Colonic mucosa (tissue), 4 donors: ENCODE data around the gene AEBP1. TPM values are rescaled to one million over a fixed set of nuclear protein-coding genes. Genes with fewer than 3 reads are reported as not detected.
A peak's percentile ranks its signal among the peaks of the same experiment; 100 is the strongest.
"Not testable (repeated sequence)": the region's sequence is repeated elsewhere in the genome, so short reads cannot be mapped to it uniquely, and the experiment has no call there.

Experiments
- DNase-seq: peaks from one replicate; pipeline ENCODE4 v3.0.0-alpha.2; 2020
- H3K27ac ChIP-seq: fragments of 200-600 bp; one replicate; pipeline ENCODE4 v1.8.0; 2021
- H3K27me3 ChIP-seq: fragments of 200-600 bp; one replicate; pipeline ENCODE4 v1.8.0; 2021
- H3K36me3 ChIP-seq: fragments of 200-600 bp; one replicate; pipeline ENCODE4 v1.8.0; 2021
- H3K4me1 ChIP-seq: fragments of 200-600 bp; one replicate; pipeline ENCODE4 v1.8.0; 2021; ENCODE audit warnings: mild to moderate bottlenecking
- H3K4me3 ChIP-seq: fragments of 200-600 bp; one replicate; pipeline ENCODE4 v1.8.0; 2021
- H3K9ac ChIP-seq, 2 donors: one replicate each; pipeline ENCODE4 v1.7.0; 2013; ENCODE audit warnings: control low read depth in 2 of 2, low read depth in 2 of 2, low read length in 2 of 2
- H3K9me3 ChIP-seq: fragments of 200-600 bp; one replicate; pipeline ENCODE4 v1.8.0; 2021
- intact Hi-C: fragments of 100-400 bp; cut with DNase I; formaldehyde crosslinking; loops from one replicate; pipeline ENCODE4 v1.14.1; 2022
- total RNA-seq, 2 donors: library from RNA; stranded (reverse); fragmentation: NEBNext Ultra II Directional in 1 of 2; extraction: Animal tissue kit (Norgen Biotek cat#: 25700) in 1 of 2; gene quantifications; one replicate each; pipeline ENCODE4 v1.2.1, GENCODE V29; 2021
- TF ChIP-seq, protein P1 (sequence below): fragments of 200-600 bp; IDR thresholded peaks from one replicate; pipeline ENCODE4 v1.8.0; 2022; ENCODE audit warnings: antibody characterized with exemption, mild to moderate bottlenecking
- donor health status: healthy.
- donor health status: DM: no; HTN: no; CAD: no.
- donor health status: DM: no; HTN: no; CAD: no.

AEBP1 gene
- total RNA-seq, 2 donors from 2014 or later, result 21.4 to 30.4 TPM

- Histone ChIP-seq H3K4me3 (peak overlapping the region; percentile 62), H3K4me1 (peaks cover 7% of the 10 kb centered on the region), H3K36me3 (no peaks in the 10 kb centered on the region), H3K9me3 (no peaks in the 10 kb centered on the region), H3K9ac (peak overlapping the region in 1 of 2 donors; percentile 74), H3K27ac (peak overlapping the region; percentile 52), H3K27me3 (no peaks in the 10 kb centered on the region)
- intact Hi-C loops, result loop anchor here (5.0 kb wide), 1 partner anchor 40 kb away; the partner anchor contains the start of gene POLM
- TF ChIP-seq, protein P1, sequence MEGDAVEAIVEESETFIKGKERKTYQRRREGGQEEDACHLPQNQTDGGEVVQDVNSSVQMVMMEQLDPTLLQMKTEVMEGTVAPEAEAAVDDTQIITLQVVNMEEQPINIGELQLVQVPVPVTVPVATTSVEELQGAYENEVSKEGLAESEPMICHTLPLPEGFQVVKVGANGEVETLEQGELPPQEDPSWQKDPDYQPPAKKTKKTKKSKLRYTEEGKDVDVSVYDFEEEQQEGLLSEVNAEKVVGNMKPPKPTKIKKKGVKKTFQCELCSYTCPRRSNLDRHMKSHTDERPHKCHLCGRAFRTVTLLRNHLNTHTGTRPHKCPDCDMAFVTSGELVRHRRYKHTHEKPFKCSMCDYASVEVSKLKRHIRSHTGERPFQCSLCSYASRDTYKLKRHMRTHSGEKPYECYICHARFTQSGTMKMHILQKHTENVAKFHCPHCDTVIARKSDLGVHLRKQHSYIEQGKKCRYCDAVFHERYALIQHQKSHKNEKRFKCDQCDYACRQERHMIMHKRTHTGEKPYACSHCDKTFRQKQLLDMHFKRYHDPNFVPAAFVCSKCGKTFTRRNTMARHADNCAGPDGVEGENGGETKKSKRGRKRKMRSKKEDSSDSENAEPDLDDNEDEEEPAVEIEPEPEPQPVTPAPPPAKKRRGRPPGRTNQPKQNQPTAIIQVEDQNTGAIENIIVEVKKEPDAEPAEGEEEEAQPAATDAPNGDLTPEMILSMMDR, result no peak
- DNase-seq, result no peak
Observed at GRCh38 chr7:44122529-44122928, 18.4 kb downstream of the AEBP1 start.

GRCh38 chr7:44123190-44124003 is 19.3 kb downstream of the AEBP1 start, which contains the start of gene POLD2:
Gene POLD2, minus strand, starts transcription at chr7:44123548. Its CDS starts 1,495 bp downstream, at chr7:44122053.
- peaks cover 7% of the 10 kb centered on the region for H3K4me1 ChIP-seq
- H3K36me3 ChIP-seq, result no peaks in the 10 kb centered on the region
- peak within 1 kb of the TSS; percentile 61 for H3K27ac ChIP-seq
- H3K9ac ChIP-seq, result peak within 1 kb of the TSS; percentile 74 to 91
- H3K27me3 ChIP-seq, result no peaks in the 10 kb centered on the region
- peak within 1 kb of the TSS; percentile 62 for H3K4me3 ChIP-seq
- intact Hi-C loops, result loop anchor here (5.0 kb wide), 1 partner anchor 41 kb away; the partner anchor contains the start of gene POLM
- H3K9me3 ChIP-seq, result no peaks in the 10 kb centered on the region
- TF ChIP-seq, protein P1, result no peak
- peak; percentile 99 for DNase-seq

GRCh38 chr7:44124822-44125202 is 20.7 kb downstream of the AEBP1 start:
- no peak overlapping the region for H3K9ac ChIP-seq
- no peaks in the 10 kb centered on the region for H3K36me3 ChIP-seq
- intact Hi-C loops, result loop anchor here (5.0 kb wide), 1 partner anchor 43 kb away; the partner anchor contains the start of gene POLM

DNA sequence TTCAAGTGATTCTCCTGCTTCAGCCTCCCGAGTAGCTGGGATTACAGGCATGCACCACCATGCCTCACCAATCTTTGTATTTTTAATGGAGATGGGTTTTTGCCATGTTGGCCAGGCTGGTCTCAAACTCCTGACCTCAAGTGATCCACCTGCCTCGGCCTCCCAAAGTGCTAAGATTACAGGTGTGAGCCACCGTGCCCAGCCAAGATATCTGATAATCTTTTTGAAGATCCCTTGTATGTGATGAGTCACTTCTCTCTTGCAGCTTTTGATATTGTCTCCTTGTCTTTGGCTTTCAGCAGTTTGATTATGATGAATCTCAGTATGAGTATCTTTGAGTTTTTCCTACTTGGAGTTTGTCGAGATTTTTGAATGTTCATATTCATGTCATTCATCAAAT is 22.4 kb downstream of the AEBP1 start:
- H3K4me1 ChIP-seq, H3K4me3 ChIP-seq, H3K9me3 ChIP-seq, H3K36me3 ChIP-seq, H3K27ac ChIP-seq, intact Hi-C loops, H3K9ac ChIP-seq, DNase-seq, H3K27me3 ChIP-seq: not testable (repeated sequence)

More at GRCh38 chr7:44124822-44125202, 20.7 kb downstream of the AEBP1 start:
- TF ChIP-seq, protein P1, result no peak
- H3K27me3 ChIP-seq, result no peaks in the 10 kb centered on the region
- H3K9me3 ChIP-seq, result no peaks in the 10 kb centered on the region
- peaks cover 7% of the 10 kb centered on the region for H3K4me1 ChIP-seq
- H3K4me3 ChIP-seq, result no peak overlapping the region
- no peak for DNase-seq
- H3K27ac ChIP-seq, result no peak overlapping the region

- Histone ChIP-seq H3K36me3 (no peaks in the 10 kb centered on the region), H3K9ac (no peak overlapping the region), H3K27ac (no peak overlapping the region), H3K27me3 (no peaks in the 10 kb centered on the region), H3K9me3 (no peaks in the 10 kb centered on the region), H3K4me1 (peaks cover 7% of the 10 kb centered on the region), H3K4me3 (no peak overlapping the region)
- no peak for DNase-seq
- intact Hi-C loops, result no loop called here
- TF ChIP-seq, protein P1, result no peak
Observed at GRCh38 chr7:44127161-44127560, 23.0 kb downstream of the AEBP1 start.
